ENCODE data around the gene RALA.

- TF ChIP-seq, protein P1, sequence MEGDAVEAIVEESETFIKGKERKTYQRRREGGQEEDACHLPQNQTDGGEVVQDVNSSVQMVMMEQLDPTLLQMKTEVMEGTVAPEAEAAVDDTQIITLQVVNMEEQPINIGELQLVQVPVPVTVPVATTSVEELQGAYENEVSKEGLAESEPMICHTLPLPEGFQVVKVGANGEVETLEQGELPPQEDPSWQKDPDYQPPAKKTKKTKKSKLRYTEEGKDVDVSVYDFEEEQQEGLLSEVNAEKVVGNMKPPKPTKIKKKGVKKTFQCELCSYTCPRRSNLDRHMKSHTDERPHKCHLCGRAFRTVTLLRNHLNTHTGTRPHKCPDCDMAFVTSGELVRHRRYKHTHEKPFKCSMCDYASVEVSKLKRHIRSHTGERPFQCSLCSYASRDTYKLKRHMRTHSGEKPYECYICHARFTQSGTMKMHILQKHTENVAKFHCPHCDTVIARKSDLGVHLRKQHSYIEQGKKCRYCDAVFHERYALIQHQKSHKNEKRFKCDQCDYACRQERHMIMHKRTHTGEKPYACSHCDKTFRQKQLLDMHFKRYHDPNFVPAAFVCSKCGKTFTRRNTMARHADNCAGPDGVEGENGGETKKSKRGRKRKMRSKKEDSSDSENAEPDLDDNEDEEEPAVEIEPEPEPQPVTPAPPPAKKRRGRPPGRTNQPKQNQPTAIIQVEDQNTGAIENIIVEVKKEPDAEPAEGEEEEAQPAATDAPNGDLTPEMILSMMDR (IDR thresholded peaks at IDR 0.05) = no peak
- TF ChIP-seq POLR2A (IDR thresholded peaks at IDR 0.05) = no peak
Measured at GRCh38 chr7:39753823-39754325, 130.5 kb downstream of the RALA start.
